Effector memory CD8-positive, alpha-beta T cell (primary cell): ENCODE measurements around the gene TMEM201.
A peak's percentile ranks its signal among the peaks of the same experiment; 100 is the strongest.
"Not testable (repeated sequence)": the region's sequence is repeated elsewhere in the genome, so short reads cannot be mapped to it uniquely, and the experiment has no call there.

Experiments
- ATAC-seq: fragments of 150-1000 bp; cut with Tn5 transposase; replicated peaks from 2 replicates; pipeline ENCODE4 v1.10.0; 2021; ENCODE audit warnings: mild to moderate bottlenecking, moderate library complexity
- DNase-seq, 3 experiments: peaks; one replicate each; pipeline ENCODE4 v3.0.0; 2021
- H3K27ac Mint-ChIP-seq, 2 donors: one replicate each; pipeline ENCODE4 v1.8.0; 2022; ENCODE audit warnings: mild to moderate bottlenecking in 2 of 2, mixed read lengths in 2 of 2, moderate library complexity in 2 of 2
- H3K27me3 Mint-ChIP-seq, 2 donors: one replicate each; pipeline ENCODE4 v1.8.0; 2022; ENCODE audit warnings: mixed read lengths in 2 of 2
- H3K36me3 Mint-ChIP-seq: one replicate; pipeline ENCODE4 v1.8.0; 2022; ENCODE audit warnings: mild to moderate bottlenecking, moderate library complexity, mixed read lengths; ENCODE audit not compliant: insufficient read depth
- H3K4me1 Mint-ChIP-seq, 2 donors: one replicate each; pipeline ENCODE4 v1.8.0; 2022; ENCODE audit warnings: low read depth in 2 of 2, mixed read lengths in 2 of 2
- H3K4me3 Mint-ChIP-seq, 2 donors: one replicate each; pipeline ENCODE4 v1.8.0; 2022; ENCODE audit warnings: mild to moderate bottlenecking in 2 of 2, mixed read lengths in 2 of 2, moderate library complexity in 2 of 2
- H3K9me3 Mint-ChIP-seq, 2 donors: one replicate each; pipeline ENCODE4 v1.8.0; 2022; ENCODE audit warnings: mixed read lengths in 2 of 2

The TMEM201 gene

DNA sequence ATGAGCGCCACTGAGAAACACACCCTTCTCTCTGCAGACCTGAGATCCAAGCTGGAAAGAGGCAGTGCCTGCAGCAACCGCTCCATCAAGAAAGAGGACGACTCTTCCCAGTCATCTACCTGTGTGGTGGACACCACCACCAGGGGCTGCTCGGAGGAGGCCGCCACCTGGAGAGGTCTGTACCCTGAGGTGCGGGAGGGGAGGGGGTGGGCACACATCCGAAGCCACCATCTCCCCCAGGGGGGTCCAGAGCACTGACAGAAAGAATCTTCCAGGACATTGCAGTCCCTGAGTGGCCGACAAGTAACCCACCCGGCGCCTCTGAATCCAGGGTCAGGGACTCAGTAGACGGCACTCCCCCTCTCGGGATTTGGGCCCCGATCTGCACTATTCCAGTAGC is 23.0 kb downstream of the TMEM201 start:
- no peaks in the 10 kb centered on the region for H3K4me1 Mint-ChIP-seq
- DNase-seq (no peak), ATAC-seq (no peak)
- no peak overlapping the region for H3K27ac Mint-ChIP-seq
- H3K4me3 Mint-ChIP-seq = no peak overlapping the region
- peaks cover 5% of the 10 kb centered on the region for H3K36me3 Mint-ChIP-seq
- H3K27me3 Mint-ChIP-seq = no peaks in the 10 kb centered on the region
- no peaks in the 10 kb centered on the region for H3K9me3 Mint-ChIP-seq

DNA sequence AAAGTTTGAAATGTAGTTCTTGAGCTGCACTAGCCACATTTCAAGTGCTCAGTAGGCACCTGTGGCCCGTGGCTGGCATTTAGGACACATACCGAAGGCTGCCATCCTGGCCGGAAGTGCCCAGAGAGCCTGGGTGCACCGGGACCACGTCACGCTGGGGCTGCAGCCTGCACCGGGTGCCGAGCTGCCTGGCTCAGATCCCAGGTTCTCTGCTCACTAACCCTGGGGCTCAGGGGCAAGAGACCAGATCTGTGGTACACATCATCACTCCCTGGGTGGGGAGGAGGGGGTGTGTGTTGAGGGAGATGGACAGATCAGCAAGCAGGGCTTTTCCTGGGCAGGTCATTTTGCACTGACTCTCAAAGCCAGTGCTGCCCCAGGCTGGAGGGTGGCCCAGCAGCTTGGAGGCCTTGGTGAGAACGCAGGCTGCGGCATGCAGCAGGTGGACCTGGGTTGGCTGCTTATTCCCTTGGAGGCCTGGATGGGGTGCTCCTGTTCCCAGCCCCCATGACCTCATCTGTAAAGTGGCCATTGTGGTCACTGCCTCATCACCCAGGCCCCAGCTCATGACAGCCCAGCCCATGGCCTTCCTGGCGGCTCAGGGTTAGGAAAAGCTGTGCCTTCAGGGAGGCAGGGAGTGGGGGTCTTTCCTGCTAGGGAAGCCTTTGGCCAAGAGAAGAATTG is 23.6 kb downstream of the TMEM201 start:
- ATAC-seq = no peak
- DNase-seq = no peak
- H3K36me3 Mint-ChIP-seq = peaks cover 3% of the 10 kb centered on the region

DNA sequence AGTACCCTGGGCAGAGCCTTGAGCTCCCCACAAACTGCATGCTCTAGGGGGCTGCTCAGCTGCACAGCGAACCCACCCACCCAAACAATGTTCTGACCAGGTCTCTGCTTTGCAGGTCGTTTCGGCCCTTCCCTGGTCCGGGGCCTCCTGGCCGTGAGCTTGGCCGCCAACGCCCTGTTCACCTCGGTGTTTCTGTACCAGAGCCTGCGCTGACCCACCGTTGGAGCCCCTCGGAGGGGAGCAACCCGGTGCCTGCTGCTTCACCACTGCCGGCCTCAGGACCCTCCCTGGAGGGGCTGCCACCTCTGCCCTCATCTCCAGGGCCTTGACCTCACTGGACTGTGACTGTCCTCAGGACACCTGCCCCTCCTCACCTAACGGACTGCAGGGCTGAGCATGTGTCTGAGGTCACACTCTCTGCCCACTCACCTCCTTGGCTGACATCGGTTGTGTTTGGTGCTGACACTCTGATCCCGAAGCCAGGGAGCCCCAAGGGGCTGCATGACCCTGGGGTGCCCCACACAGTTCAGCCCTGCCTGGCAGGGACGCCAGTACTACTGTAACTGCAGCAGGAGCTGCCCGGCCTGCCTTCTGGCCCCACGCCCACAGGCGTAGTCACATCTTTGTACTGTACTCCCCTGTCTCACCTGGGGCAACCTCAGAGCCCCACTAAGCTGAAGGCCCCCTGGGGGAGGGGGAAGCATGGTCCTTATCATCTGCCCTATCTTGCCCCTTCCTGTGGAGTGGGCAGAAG is 24.3 kb downstream of the TMEM201 start:
- H3K27me3 Mint-ChIP-seq = no peaks in the 10 kb centered on the region
- no peak overlapping the region for H3K27ac Mint-ChIP-seq
- no peaks in the 10 kb centered on the region for H3K9me3 Mint-ChIP-seq
- DNase-seq = no peak
- no peaks in the 10 kb centered on the region for H3K4me1 Mint-ChIP-seq
- ATAC-seq = no peak
- peaks cover 3% of the 10 kb centered on the region for H3K36me3 Mint-ChIP-seq
- H3K4me3 Mint-ChIP-seq = no peak overlapping the region

More for the DNA sequence above, 23.6 kb downstream of the TMEM201 start:
- no peak overlapping the region for H3K4me3 Mint-ChIP-seq
- H3K27ac Mint-ChIP-seq = no peak overlapping the region
- H3K9me3 Mint-ChIP-seq = no peaks in the 10 kb centered on the region
- no peaks in the 10 kb centered on the region for H3K4me1 Mint-ChIP-seq
- H3K27me3 Mint-ChIP-seq = no peaks in the 10 kb centered on the region

DNA sequence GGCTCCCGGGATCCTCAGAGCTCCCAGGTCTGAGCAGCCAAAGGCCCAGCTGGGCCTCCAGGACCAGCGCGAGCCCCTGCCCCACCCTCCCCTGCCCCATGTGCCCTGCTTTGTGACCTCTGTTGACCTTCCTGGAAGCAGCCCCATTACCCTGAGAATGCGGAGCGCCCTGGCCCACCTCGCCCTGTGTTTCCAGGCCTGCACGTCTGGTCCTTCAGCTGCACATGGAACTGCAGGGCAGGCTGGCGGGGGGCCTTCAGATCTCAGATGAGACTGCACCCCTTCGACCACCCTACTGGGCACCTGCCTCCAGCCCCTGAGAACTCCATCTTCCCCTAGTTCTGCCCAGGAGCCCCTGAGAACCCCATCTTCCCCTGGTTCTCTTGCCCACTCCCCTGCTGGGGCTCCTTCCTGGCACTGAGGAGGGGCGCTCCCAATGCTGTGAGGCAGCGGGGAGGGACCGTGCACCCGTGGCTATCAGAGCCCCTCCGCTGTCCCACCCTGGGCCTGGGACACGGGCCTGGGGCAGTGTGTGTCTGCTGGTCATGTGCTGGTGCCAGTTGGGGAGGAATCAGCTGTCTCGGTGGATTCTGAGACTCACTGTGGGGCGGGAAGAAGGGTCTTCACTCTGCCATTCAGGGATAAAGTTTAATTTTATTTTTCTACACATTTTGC is 25.1 kb downstream of the TMEM201 start:
- no peak for DNase-seq
- H3K9me3 Mint-ChIP-seq = no peaks in the 10 kb centered on the region
- peaks cover 3% of the 10 kb centered on the region for H3K36me3 Mint-ChIP-seq
- peaks cover 2 to 3% of the 10 kb centered on the region in 2 donors for H3K27me3 Mint-ChIP-seq
- no peaks in the 10 kb centered on the region for H3K4me1 Mint-ChIP-seq
- H3K4me3 Mint-ChIP-seq = no peak overlapping the region
- H3K27ac Mint-ChIP-seq = no peak overlapping the region
- ATAC-seq = no peak

DNA sequence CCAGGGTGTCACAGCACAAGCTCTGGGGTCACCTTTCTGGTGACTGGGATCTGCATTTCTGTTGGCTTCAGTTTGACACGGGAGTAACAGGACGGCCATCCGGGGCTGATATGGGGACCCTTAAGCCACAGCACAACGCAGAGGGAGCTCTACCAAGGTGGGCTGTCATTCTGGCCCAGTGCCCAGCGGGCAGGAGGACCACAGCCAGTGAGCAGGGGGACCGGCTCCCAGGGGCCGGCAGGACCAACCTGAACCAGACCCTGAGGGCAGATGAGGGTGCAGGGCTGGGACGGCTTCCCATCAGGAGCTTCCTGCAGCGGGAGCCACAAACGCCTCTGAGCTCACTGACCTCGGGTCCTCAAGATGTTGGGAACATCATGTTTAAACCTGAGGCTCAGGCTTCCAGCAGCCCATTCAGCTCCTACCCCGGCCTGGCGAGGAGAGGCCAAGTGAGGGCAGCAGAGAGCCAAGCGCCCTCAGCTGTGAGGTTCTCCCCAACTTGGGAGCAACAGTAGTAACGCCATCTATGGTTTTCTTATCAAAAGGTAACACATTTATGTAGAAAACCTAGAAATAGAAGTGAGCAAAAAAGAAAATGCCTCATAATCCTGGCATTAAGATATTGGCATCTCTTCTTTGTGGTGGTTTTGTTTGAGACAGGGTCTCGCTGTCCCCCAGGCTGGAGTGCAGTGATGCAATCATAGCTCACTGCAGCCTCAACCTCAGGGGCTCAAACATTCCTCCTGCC is 26.8 kb downstream of the TMEM201 start:
- Mint-ChIP-seq H3K36me3 (peaks cover 3% of the 10 kb centered on the region), H3K4me1 (no peaks in the 10 kb centered on the region), H3K4me3 (no peak overlapping the region), H3K9me3 (no peaks in the 10 kb centered on the region), H3K27ac (no peak overlapping the region), H3K27me3 (peaks cover 9 to 13% of the 10 kb centered on the region in 2 donors)
- ATAC-seq = peak; percentile 83
- DNase-seq = peak; percentile 42 to 46 (median 45)

GRCh38 chr1:9618909-9619679 is 30.4 kb downstream of the TMEM201 start:
- peaks cover 0 to 2% of the 10 kb centered on the region in 2 donors for H3K4me1 Mint-ChIP-seq
- H3K4me3 Mint-ChIP-seq = no peak overlapping the region
- no peak for ATAC-seq
- no peak overlapping the region for H3K27ac Mint-ChIP-seq
- H3K27me3 Mint-ChIP-seq = peaks cover 14 to 22% of the 10 kb centered on the region in 2 donors
- no peaks in the 10 kb centered on the region for H3K9me3 Mint-ChIP-seq
- peaks cover 3% of the 10 kb centered on the region for H3K36me3 Mint-ChIP-seq
- no peak for DNase-seq

GRCh38 chr1:9621032-9621431 is 32.3 kb downstream of the TMEM201 start:
- DNase-seq (no peak), ATAC-seq (no peak)
- H3K4me1 Mint-ChIP-seq = peaks cover 3 to 5% of the 10 kb centered on the region in 2 donors
- peaks cover 8% of the 10 kb centered on the region for H3K36me3 Mint-ChIP-seq
- H3K27ac Mint-ChIP-seq = no peak overlapping the region
- no peak overlapping the region for H3K4me3 Mint-ChIP-seq
- H3K27me3 Mint-ChIP-seq = peaks cover 14 to 22% of the 10 kb centered on the region in 2 donors
- H3K9me3 Mint-ChIP-seq = no peaks in the 10 kb centered on the region

GRCh38 chr1:9624081-9624480 is 35.4 kb downstream of the TMEM201 start:
- H3K36me3 Mint-ChIP-seq = peaks cover 20% of the 10 kb centered on the region
- H3K9me3 Mint-ChIP-seq = no peaks in the 10 kb centered on the region
- H3K4me1 Mint-ChIP-seq = peaks cover 22 to 27% of the 10 kb centered on the region in 2 donors
- no peak overlapping the region for H3K4me3 Mint-ChIP-seq
- H3K27me3 Mint-ChIP-seq = peaks cover 10 to 16% of the 10 kb centered on the region in 2 donors
- DNase-seq (no peak), ATAC-seq (no peak)
- H3K27ac Mint-ChIP-seq = no peak overlapping the region

GRCh38 chr1:9625030-9625429 is 36.3 kb downstream of the TMEM201 start:
- Mint-ChIP-seq H3K27ac (peak overlapping the region in 1 of 2 donors; percentile 46), H3K4me1 (peaks cover 31 to 34% of the 10 kb centered on the region in 2 donors), H3K27me3 (peaks cover 6 to 10% of the 10 kb centered on the region in 2 donors), H3K36me3 (peaks cover 27% of the 10 kb centered on the region)
- H3K9me3 Mint-ChIP-seq, ATAC-seq, H3K4me3 Mint-ChIP-seq, DNase-seq: not testable (repeated sequence)

DNA sequence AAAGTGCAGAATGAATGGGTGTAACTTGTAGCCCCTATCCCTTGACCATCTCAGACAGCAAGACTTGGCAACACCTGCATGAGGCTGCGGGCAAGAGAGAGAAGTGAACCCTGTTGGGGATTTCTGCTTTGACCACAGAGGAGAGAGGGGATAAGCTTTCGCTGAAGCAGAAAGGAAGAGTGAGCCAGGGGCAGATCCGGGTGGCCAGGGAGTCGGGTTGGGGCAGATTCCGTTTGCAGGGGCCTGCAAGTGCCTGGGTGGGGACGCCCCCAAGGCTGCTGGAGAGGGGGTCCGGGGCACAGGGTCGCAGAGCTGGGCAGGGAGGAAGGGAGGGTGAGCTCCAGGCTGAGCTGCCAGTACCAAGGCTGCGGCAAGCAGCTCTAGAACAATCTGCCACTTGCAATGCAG is 37.5 kb downstream of the TMEM201 start:
- H3K9me3 Mint-ChIP-seq = no peaks in the 10 kb centered on the region
- H3K4me1 Mint-ChIP-seq = peaks cover 36 to 39% of the 10 kb centered on the region in 2 donors
- peak overlapping the region; percentile 71 to 95 for H3K27ac Mint-ChIP-seq
- peak; percentile 8 for ATAC-seq
- peak overlapping the region; percentile 83 to 90 for H3K4me3 Mint-ChIP-seq
- H3K27me3 Mint-ChIP-seq = peaks cover 0 to 2% of the 10 kb centered on the region in 2 donors
- DNase-seq = peak in 1 of 3 experiments; percentile 18
- H3K36me3 Mint-ChIP-seq = peaks cover 27% of the 10 kb centered on the region

DNA sequence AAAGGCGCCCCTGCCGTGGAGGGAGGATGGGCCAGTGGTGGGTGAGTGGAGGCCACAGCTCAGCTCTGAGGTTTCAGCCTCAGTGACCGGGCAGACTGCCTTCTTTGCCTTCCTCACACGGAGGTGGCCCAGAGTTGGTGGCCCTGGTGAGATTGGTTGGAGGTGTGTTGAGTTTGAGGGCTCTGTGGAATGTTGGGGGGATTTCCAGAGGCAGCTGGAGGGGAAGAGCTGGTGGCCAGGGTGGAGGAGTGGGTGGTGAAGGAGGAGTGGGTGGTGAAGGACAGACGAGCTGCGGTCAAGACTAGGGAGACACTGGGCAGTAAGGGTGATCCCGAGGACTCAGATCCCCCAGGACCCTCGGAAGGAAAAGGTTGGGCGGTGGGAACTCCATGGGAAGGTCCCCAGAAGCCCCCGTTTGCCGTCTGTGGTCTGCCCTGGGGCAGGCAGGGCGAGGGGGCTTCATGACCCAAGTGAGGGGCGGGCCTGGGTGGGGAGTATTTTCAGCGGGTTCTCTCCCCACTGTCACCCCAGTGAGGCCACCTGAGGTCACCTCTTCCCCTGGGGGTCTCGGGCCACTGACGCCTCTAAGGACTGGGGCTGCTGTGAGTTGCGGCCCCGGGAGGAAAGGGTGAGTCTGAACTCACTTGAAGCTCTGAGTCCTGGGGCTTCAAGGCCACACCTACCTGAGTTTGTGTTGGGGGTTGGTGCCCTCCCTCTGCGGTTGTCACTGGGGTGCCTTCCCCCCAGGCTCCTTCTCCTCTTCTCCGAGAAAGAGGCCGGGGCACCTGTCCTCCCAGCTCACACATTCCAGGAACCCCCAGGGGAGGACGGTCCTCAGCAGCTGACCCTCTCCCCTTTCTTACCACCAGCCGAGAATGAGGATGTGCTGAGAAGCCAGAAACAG is 40.1 kb downstream of the TMEM201 start:
- Mint-ChIP-seq H3K27me3 (no peaks in the 10 kb centered on the region), H3K4me1 (peaks cover 46 to 50% of the 10 kb centered on the region in 2 donors), H3K27ac (peak overlapping the region; percentile 91 to 95), H3K36me3 (peaks cover 34% of the 10 kb centered on the region), H3K4me3 (peak overlapping the region; percentile 83 to 90), H3K9me3 (no peaks in the 10 kb centered on the region)
- peak; percentile 45 for ATAC-seq
- DNase-seq = peak; percentile 54 to 60 (median 55)
